Measurements from ENCODE around the gene MARK3.

MARK3 gene

GRCh38 chr14:103390605-103391004, 5.4 kb downstream of the MARK3 start:
- no peak overlapping the region for H3K27ac ChIP-seq
- no peak for TF ChIP-seq CTCF (IDR thresholded peaks at IDR 0.05)
- no peak for TF ChIP-seq ZFX (IDR thresholded peaks at IDR 0.05; ENCODE audit: borderline replicate concordance)

- peak; percentile 93 for TF ChIP-seq CTCF (IDR thresholded peaks at IDR 0.05)
- TF ChIP-seq ZFX (IDR thresholded peaks at IDR 0.05; ENCODE audit: borderline replicate concordance), result no peak
- no peak overlapping the region for H3K27ac ChIP-seq
These were observed 5.8 kb downstream of the MARK3 start for GRCh38 chr14:103391048-103391447.

GRCh38 chr14:103392106-103392505, 6.9 kb downstream of the MARK3 start:
- no peak for TF ChIP-seq ZFX (IDR thresholded peaks at IDR 0.05; ENCODE audit: borderline replicate concordance)
- TF ChIP-seq CTCF (IDR thresholded peaks at IDR 0.05), result no peak
- H3K27ac ChIP-seq, result no peak overlapping the region

- no peak overlapping the region for H3K27ac ChIP-seq
- TF ChIP-seq CTCF (IDR thresholded peaks at IDR 0.05) (no peak), ZFX (IDR thresholded peaks at IDR 0.05; ENCODE audit: borderline replicate concordance) (no peak)
These were observed 7.4 kb downstream of the MARK3 start for GRCh38 chr14:103392572-103392971.

- H3K27ac ChIP-seq, result no peak overlapping the region
These were observed 7.9 kb downstream of the MARK3 start for GRCh38 chr14:103393070-103393469.

GRCh38 chr14:103393676-103394626, 8.7 kb downstream of the MARK3 start:
- H3K27ac ChIP-seq, result no peak overlapping the region
- TF ChIP-seq ZFX (IDR thresholded peaks at IDR 0.05; ENCODE audit: borderline replicate concordance) (no peak), CTCF (IDR thresholded peaks at IDR 0.05) (peak; percentile 83)

More at GRCh38 chr14:103393070-103393469, 7.9 kb downstream of the MARK3 start:
- TF ChIP-seq CTCF (IDR thresholded peaks at IDR 0.05) (no peak), ZFX (IDR thresholded peaks at IDR 0.05; ENCODE audit: borderline replicate concordance) (no peak)

GRCh38 chr14:103395244-103395643, 10.0 kb downstream of the MARK3 start:
- no peak overlapping the region for H3K27ac ChIP-seq
- TF ChIP-seq CTCF (IDR thresholded peaks at IDR 0.05) (no peak), ZFX (IDR thresholded peaks at IDR 0.05; ENCODE audit: borderline replicate concordance) (no peak)

All from 22Rv1 (cell line).